ENCODE results near the gene KIF9.
"Not testable (repeated sequence)": the region's sequence is repeated elsewhere in the genome, so short reads cannot be mapped to it uniquely, and the experiment has no call there.

KIF9 gene

GRCh38 chr3:47247131-47248064 lies 35.2 kb downstream of the KIF9 start:
- no peak for DNase-seq

GRCh38 chr3:47245271-47245670 lies 37.3 kb downstream of the KIF9 start:
- DNase-seq: no peak

- no peak for DNase-seq
Observed at GRCh38 chr3:47244531-47245100, 38.0 kb downstream of the KIF9 start.

GRCh38 chr3:47243419-47244147 lies 39.0 kb downstream of the KIF9 start:
- no peak for DNase-seq

- DNase-seq: no peak
Observed at GRCh38 chr3:47239929-47240328, 42.7 kb downstream of the KIF9 start.

GRCh38 chr3:47238017-47238416 lies 44.6 kb downstream of the KIF9 start:
- no peak for DNase-seq

GRCh38 chr3:47228088-47228487 lies 54.5 kb downstream of the KIF9 start:
- DNase-seq: no peak

- DNase-seq: peak; percentile 27
Observed at GRCh38 chr3:47227678-47228077, 54.9 kb downstream of the KIF9 start.

- no peak for DNase-seq
Observed at GRCh38 chr3:47225310-47225906, 57.2 kb downstream of the KIF9 start.

- DNase-seq: no peak
Observed at GRCh38 chr3:47223755-47224154, 58.8 kb downstream of the KIF9 start.

- no peak for DNase-seq
Observed at GRCh38 chr3:47221798-47222197, 60.8 kb downstream of the KIF9 start.

GRCh38 chr3:47210863-47211405 lies 71.7 kb downstream of the KIF9 start:
- no peak for DNase-seq

GRCh38 chr3:47206022-47206421 lies 76.6 kb downstream of the KIF9 start:
- DNase-seq: not testable (repeated sequence)

GRCh38 chr3:47204875-47205274 lies 77.7 kb downstream of the KIF9 start:
- no peak for DNase-seq

- DNase-seq: no peak
Observed at GRCh38 chr3:47202542-47202941, 80.1 kb downstream of the KIF9 start.

GRCh38 chr3:47197287-47197686 lies 85.3 kb downstream of the KIF9 start:
- DNase-seq: no peak

GRCh38 chr3:47194994-47195393 lies 87.6 kb downstream of the KIF9 start:
- DNase-seq: no peak

- DNase-seq: no peak
Observed at GRCh38 chr3:47193871-47194859, 88.4 kb downstream of the KIF9 start.

GRCh38 chr3:47186285-47186684 lies 96.3 kb downstream of the KIF9 start:
- DNase-seq: no peak

GRCh38 chr3:47181685-47182084 lies 100.9 kb downstream of the KIF9 start:
- not testable (repeated sequence) for DNase-seq

GRCh38 chr3:47180011-47180410 lies 102.6 kb downstream of the KIF9 start:
- DNase-seq: not testable (repeated sequence)

Data from SIG-M5 (cell line).